HG03095 (cell line): ENCODE results near the gene SLFN13.
"Not testable (repeated sequence)": the region's sequence is repeated elsewhere in the genome, so short reads cannot be mapped to it uniquely, and the experiment has no call there.

ENCODE experiments used
- ATAC-seq: cut with Tn5 transposase; IDR thresholded peaks from one replicate; pipeline ENCODE4 v1.9.1; 2021; ENCODE audit warnings: moderate library complexity; ENCODE audit not compliant: unreplicated experiment

Gene SLFN13

DNA sequence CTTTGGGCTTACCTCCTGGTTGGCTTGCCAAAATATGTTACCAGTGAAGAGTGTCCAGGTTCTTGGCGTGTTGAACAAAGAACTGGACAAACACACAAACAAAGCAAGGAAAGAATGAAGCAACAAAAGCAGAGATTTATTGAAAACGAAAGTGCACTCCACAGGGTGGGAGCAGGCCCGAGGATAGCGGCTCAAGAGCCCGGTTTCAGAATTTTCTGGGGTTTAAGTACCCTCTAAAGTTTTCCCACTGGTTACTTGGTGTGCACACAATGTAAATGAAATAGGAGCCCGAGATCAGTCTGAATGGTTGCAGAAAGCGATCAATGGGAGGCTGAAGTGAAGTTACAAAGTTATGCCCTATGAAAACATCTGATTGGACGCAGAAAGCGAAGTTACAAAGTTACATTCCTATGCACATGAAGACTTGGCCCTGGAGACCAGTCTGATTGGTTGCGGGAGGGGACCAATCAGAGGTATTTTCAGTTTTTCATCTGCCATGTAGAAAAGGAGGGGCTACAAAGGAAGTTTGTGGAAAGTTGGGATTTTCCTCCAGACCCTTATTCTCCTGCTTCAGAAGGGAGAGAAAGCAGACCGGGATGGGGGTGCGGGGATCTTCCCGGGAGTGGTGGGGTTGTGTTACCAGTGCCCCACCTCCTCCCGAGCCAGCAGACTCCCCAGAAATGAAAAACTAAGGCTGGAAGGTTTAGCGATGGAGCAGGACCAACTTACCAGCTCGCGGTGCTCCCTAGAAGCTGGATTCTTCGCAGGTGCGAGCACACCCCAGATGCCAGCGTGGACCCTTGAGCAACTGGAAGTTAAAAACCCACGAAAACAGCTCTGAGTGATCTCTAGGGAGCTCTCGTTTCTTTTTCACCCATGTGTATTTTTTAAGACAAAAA, 16.1 kb downstream of the SLFN13 start, which contains the start of gene SLFN12:
Gene SLFN12 (minus strand): TSS at position 325 of the 899 bp plus-strand sequence. CDS start 9,472 bp downstream, outside the sequence.
- ATAC-seq, result no peak

- no peak for ATAC-seq
These were observed 18.9 kb downstream of the SLFN13 start for GRCh38 chr17:35429702-35430101.

GRCh38 chr17:35428229-35428628, 20.3 kb downstream of the SLFN13 start:
- ATAC-seq, result no peak

GRCh38 chr17:35423761-35424160, 24.8 kb downstream of the SLFN13 start:
- no peak for ATAC-seq

DNA sequence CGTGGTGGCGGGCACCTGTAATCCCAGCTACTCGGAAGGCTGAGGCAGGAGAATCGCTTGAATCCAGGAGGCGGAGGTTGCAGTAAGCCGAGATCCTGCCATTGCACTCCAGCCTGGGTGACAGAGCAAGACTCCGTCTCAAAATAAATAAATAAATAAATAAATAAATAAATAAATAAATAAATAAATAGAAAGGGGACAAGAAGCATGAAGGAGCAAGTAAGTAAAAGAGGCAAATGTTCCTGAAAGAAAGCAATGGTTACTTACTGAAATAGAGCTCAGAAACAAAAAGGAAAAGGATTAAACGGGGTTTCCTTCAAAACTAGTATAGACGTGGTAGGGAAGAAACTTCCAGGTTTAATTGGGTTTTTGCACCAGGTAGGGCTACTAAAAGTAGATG, 27.5 kb downstream of the SLFN13 start:
- not testable (repeated sequence) for ATAC-seq

- no peak for ATAC-seq
These were observed 31.9 kb downstream of the SLFN13 start for GRCh38 chr17:35416659-35417058.

DNA sequence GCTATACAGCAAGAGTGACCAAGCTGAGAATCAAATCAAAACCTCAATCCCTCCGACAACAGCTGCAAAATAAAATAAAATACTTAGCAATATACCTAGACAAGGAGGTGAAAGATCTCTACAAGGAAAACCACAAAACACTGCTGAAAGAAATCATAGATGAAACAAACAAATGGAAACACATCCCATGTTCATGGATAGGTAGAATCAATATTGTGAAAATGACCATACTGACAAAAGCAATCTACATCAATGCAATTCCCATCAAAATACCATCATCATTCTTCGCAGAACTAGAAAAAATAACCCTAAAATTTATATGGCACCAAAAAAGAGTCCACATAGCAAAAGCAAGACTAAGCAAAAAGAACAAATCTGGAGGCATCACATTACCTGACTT, 33.9 kb downstream of the SLFN13 start:
- not testable (repeated sequence) for ATAC-seq

- no peak for ATAC-seq
These were observed 34.3 kb downstream of the SLFN13 start for GRCh38 chr17:35414247-35414646.

DNA sequence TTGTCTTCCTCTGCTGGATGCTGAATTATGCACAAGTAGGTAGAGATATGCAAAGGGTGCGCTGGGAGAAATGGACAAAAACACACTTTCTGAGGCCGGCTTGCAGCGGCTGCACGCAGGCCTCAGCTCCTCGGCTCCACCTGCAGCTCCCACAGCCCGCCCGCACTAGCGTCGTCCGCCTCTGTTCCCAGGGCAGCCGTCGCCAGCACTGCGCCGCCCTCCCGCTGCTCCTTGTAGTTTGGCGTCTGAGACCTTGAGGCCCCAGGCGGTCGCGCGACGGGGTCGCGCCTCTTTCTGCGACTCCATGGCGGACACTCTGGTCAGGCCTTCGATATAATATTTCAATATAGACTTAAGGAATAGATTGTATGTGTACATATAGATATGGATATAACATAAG, 41.0 kb downstream of the SLFN13 start:
- ATAC-seq, result no peak

DNA sequence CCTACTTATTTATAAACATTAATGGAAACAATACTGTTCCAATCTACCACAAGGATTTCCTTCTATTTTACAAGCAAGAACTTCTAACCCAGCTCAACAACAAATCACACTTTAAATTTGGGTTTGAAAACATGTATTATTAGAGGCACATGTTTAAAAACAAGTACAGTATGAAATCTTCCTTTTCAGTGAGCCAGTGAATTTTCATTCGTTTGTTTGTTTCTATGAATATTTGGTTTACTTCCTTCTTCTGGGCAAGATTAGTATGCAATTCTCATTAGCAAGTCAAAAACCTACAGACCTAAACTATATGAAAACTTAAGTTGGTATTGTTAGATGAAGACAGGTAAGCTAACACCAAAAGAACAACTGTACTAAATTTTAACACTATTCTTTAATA, 42.0 kb downstream of the SLFN13 start:
- no peak for ATAC-seq

- ATAC-seq, result no peak
These were observed 44.2 kb downstream of the SLFN13 start for GRCh38 chr17:35404360-35404759.

- not testable (repeated sequence) for ATAC-seq
These were observed 54.8 kb downstream of the SLFN13 start for GRCh38 chr17:35393783-35394182.

DNA sequence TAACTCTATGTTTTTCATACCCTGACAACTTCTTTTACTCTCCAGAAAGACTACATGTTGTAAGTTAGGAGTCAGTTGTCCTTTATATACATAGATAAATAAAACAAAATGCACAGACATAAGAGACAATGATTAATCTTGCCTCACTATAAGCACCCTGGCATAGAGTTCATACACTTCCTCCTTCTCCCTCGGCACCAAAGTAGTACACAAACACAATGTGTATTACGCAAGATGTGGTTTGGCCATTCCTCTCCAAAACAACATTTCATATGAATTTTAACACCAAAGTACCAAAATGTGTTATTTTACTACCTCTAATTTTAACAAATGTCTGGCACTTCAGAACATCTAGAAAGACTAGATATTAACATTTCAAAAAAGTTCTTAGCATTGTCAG, 57.9 kb downstream of the SLFN13 start:
- ATAC-seq, result no peak

- no peak for ATAC-seq
These were observed 58.4 kb downstream of the SLFN13 start for GRCh38 chr17:35390156-35390555.

GRCh38 chr17:35387496-35387895, 61.1 kb downstream of the SLFN13 start:
- ATAC-seq, result no peak
